Activated T-cell treated with anti-CD3 and anti-CD28 coated beads, Interleukin-2, amount 50 U/mL, for 1 hour (primary cell): ENCODE data around the gene LTF.
"Not testable (repeated sequence)": the region's sequence is repeated elsewhere in the genome, so short reads cannot be mapped to it uniquely, and the experiment has no call there.

Experiments used
- DNase-seq: peaks from one replicate; pipeline ENCODE4 v3.0.0-alpha.2; 2020

Gene LTF

GRCh38 chr3:46388847-46389246, 75.9 kb downstream of the LTF start:
- DNase-seq, result not testable (repeated sequence)

- DNase-seq, result no peak
Measured at GRCh38 chr3:46386205-46386604, 78.5 kb downstream of the LTF start.
